ENCODE results near the gene KIF16B.
"Not testable (repeated sequence)": the region's sequence is repeated elsewhere in the genome, so short reads cannot be mapped to it uniquely, and the experiment has no call there.

KIF16B gene

DNA sequence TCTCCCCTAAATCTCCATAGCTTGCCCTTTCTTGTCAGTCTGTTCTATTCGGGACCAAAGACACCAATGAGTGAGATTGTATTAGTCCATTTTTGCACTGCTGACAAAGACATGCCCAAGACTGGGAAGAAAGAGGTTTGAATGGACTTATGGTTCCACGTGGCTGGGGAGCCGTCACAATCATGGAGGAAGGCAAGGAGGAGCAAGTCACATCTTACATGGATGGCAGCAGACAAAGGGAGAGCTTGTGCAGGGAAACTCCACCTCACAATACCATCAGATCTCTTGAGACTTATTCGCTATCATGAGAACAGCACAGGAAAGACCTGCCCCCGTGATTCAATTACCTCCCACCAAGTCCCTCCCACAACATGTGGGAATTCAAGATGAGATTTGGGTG is 133.7 kb downstream of the KIF16B start:
- in situ Hi-C loops (cut with HindIII; ENCODE audit: low sequenced_read_pairs) = not testable (repeated sequence)

DNA sequence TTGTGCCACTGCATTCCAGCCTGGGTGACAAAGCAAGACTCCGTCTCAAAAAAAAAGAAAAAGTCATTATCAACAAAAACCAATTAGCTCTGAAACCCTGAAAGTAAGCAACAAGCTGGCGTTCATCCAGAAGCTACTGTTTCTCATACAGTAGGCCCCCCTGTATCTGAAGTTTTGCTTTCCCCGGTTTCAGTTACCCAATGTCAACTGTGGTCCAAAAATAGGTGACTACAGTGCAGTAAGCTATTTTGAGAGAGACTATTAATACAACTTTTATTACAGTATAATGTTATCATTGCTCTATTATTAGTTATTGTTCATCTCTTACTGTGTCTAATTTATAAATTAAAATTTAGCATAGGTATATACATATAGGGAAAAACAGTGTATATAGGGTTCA is 135.1 kb downstream of the KIF16B start:
- in situ Hi-C loops (cut with HindIII; ENCODE audit: low sequenced_read_pairs) = no loop called here

DNA sequence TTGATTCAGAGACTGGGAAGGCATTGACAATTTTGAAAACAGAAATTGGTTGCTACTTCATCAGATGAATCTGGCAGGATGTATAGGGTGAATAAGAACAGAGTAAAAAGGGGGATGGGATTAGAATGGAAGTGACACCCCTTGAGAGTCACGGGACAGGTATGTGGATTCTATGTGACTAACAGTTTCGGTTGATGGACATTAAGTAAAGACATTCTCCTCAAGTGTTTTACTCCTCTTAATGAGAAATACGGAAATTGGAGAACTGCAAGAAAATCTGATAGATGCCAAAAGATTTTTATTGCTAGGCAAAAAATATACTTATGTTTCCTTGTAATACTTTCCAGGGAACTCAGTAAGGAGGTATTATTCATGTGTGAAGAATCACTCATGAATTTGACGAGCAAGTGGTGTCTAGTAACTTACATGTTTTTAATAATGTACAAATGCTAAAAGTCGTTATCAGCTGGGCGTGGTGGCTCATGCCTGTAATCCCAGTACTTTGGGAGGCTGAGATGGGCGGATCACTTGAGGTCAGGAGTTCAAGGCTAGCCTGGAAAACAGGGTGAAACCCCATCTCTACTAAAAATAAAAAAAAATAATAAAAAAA is 135.8 kb downstream of the KIF16B start:
- in situ Hi-C loops (cut with HindIII; ENCODE audit: low sequenced_read_pairs) = no loop called here

DNA sequence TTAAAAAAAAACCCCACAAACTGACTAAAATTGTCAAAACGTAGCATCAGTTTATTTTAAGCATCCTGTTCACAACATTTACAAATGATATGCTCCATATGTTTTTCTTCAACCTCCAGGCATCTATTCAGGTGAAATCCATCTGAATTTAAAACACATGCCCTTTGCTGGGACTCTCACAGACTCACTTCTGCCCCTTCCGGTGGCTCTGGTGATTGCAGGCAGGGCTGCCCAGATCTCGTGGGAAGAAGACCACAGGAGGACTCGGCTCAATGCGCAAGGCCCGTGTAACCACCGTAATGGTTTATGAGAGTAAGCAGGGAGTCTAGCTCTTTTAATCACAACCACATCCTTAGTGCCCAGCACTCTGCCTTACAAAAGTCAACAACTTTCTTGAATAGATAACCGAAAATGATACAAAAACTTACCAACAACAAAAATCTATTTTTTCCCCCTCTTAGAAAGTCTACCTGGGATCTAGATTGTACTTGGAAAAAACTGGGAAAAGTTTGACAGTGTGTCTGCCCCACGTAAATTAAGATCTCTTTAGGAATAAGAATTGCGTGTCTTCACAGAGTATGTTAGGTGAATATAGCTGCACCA is 139.1 kb downstream of the KIF16B start:
- in situ Hi-C loops (cut with HindIII; ENCODE audit: low sequenced_read_pairs) = no loop called here

DNA sequence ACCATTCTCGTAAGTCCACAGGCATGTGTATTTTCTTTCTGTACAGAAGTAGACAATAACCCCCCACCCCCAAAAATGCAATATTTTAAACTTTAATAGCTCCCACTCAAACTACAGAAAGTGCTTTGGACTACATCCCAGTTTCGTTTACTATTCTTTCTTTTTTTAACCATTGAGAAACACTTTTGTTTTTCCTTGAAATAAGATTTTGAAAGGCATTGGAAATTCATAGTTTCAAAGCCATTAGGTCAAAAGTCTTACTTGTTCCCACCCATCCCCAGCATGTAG is 140.0 kb downstream of the KIF16B start:
- in situ Hi-C loops (cut with HindIII; ENCODE audit: low sequenced_read_pairs) = no loop called here

DNA sequence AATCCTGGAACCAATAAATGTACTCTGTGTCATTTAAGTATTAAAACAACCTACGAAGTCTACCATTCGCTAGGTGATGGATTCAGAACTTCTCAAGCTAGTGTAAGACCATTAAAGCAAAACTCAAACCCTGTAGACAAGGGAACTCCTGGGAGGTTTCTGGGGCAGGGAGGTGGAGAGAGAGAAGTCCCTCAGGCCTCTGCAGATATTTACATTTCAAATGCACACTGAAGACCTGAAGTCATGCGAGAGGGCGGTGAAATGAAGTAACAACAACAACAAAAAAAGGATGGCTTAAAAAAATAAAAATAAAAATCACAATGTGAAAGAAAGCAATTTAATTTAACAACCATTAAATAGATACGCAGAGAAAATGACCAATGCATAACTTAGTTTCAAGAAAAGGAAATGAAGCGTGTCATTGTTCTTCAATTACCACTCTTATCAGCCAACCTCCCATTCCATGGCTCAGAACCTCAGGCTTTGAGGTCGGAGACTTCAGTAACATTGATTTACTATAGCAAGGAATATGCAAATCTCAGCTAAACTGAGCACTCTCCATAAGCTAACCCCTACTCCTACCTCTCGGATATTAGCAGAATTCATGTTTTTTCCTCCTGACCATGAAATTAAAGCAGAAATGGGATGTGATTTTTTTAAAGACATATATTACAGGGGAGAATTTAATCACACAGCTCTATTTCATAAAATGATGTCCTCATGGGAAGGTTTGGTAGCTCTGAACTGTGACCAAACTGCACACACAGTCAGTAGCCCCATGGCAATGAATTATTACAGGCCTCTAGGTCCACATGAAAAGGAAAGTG is 140.6 kb downstream of the KIF16B start:
- in situ Hi-C loops (cut with HindIII; ENCODE audit: low sequenced_read_pairs) = no loop called here

DNA sequence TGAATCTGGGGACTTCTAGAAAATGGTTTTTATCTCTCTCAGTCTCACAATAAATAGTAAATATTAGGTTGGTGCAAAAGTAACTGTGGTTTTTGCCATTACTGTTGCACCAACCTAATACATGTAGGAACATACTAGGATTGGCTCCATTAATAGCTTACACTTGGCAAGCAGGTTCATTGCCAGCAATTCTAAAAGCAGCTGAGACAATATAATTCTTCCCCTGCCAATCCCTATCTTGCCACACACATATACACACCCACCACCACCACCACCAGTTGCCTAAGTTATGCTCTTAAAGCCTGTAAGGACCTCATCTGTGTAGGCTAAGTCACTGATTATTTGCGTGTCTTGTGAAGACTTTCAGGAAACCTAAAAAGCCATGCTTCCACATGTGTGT is 145.1 kb downstream of the KIF16B start:
- in situ Hi-C loops (cut with HindIII; ENCODE audit: low sequenced_read_pairs) = no loop called here

DNA sequence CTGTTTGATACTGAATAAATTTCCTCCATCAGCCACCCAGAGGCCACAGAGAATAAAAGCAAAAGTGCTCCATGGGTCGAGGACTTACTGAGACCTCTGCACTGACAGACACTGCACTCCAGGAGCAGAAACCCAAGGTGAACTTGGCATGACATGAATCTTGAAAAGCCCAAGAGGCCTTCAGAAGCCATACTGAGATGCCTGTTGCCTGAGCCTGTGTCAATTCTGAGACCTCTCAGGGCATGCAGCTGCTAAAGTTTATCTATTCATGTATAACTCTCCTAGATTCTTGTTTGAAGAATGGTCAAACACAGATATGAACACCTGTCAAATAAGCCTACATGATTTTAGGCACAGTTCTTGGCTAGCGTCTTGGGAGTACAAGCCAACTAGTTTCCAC is 145.7 kb downstream of the KIF16B start:
- in situ Hi-C loops (cut with HindIII; ENCODE audit: low sequenced_read_pairs) = no loop called here

DNA sequence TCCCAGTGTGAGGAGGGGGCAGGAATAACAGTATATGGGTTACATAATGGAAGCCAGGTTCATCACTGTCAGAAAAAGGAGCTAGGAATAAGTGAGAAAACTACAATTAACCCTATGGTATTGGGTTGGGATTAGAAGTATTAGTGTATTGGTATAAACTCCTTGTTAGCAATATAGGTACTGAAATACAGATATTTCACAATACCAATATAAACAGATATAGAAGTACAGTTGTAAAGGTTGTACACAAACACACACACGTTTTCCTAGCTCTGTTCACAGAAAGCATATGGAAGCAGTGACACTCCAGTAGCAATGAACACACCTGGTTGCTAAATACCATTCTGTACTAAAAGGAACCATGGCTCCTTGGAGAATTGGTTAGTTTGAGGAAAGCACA is 148.5 kb downstream of the KIF16B start:
- in situ Hi-C loops (cut with HindIII; ENCODE audit: low sequenced_read_pairs) = no loop called here

DNA sequence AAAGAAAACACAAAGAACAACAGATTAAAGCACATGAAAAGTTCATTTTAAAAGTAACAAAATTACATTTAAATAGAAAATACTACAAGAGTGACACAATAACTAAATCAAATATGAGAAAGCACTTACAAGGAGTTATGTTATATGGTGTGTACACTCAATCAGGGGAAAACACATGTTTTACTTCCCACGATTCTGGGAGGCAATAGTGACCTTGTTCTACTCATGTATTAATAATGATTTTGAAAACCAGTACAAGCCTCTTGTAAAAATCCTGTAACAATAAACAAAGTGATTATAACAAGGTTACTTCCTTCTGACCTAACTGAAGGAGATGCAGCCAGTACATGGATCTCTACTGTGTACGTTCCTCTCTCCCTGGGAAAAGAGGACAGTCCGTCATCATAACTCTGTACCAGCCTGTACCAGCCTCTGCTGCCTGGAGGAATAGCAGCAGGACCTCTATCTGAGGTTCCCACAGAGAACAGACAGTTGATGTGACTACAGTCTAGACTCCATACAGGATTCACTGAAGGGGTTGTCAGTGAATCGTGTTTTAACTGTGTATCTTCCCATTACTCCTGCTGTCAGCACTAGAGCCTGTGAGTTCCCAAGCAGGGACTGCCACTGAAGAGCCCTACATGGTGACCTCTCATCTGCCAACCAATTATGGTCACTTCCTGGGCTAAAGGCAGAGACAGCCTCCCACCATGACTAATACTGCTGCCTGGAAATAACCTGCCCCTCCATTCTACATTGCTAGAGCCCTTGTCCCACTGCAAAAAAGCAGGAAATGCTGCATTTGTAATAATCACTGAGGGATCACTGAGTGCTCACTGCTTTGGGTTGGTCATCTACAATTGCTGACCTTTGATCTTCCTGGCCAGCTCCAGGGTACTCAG is 149.7 kb downstream of the KIF16B start:
- in situ Hi-C loops (cut with HindIII; ENCODE audit: low sequenced_read_pairs) = no loop called here

DNA sequence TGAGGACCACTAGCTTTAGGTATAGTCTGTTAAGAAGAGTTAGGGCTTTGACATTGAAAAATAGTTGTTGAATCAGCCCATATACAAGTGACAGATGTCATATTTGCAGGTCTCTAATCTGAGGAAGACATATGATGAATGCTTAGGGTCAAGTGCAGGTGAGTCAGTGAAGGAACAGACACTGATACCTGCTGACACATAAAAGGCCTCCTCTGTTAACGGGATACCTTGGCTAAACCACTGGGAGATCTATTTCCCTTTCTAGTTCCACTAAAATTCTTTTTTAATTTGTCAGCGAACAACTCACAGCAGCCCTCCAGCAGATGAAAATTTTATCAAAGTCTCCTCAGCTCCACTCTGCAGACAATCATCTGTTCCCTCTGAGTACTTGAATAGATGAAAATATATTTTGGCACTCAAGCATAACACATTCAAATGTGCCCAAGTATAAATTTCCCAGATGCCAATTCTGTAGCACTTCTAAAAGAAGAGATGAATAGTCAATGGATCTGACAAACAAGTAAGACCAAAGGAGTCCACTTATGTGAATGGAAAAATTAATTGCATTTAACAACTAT is 154.0 kb downstream of the KIF16B start:
- in situ Hi-C loops (cut with HindIII; ENCODE audit: low sequenced_read_pairs) = no loop called here

DNA sequence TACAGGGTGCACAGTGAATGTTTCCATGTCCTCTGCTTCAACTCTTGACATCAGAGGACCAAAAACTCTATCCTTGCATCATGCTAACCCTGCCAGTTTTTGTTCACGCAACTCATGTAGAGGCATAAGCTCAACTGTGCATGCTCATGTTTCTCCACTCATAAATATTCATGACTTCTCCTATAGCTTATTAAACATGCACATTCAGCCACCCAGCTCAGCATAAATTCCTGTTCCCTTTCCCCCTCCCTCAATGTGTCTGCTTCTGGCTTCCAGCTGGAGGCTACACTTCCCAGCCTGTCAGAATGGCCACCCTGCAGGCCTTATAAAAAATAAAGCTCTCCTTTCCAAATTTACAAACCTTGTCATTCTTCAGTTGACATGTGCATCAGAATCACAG is 154.6 kb downstream of the KIF16B start:
- in situ Hi-C loops (cut with HindIII; ENCODE audit: low sequenced_read_pairs) = no loop called here

DNA sequence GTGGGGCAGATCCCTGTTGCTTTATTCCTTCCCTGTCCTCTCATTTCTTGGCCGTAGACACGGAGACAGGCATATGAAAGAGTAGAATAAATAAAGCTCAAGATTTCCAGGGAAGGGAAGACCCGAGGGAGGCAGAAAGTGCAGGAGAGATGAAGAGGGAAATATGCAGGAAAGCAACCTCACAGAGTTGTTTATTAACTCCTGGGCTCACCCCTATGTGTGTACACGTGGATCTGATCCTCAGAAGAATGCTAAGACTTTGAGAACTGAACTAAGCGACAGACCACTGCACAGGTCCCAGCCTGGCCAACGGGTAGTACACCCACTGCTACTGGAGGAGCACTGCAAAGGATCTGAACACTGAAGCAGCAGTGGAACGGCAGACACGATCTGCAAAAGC is 156.2 kb downstream of the KIF16B start:
- in situ Hi-C loops (cut with HindIII; ENCODE audit: low sequenced_read_pairs) = no loop called here

DNA sequence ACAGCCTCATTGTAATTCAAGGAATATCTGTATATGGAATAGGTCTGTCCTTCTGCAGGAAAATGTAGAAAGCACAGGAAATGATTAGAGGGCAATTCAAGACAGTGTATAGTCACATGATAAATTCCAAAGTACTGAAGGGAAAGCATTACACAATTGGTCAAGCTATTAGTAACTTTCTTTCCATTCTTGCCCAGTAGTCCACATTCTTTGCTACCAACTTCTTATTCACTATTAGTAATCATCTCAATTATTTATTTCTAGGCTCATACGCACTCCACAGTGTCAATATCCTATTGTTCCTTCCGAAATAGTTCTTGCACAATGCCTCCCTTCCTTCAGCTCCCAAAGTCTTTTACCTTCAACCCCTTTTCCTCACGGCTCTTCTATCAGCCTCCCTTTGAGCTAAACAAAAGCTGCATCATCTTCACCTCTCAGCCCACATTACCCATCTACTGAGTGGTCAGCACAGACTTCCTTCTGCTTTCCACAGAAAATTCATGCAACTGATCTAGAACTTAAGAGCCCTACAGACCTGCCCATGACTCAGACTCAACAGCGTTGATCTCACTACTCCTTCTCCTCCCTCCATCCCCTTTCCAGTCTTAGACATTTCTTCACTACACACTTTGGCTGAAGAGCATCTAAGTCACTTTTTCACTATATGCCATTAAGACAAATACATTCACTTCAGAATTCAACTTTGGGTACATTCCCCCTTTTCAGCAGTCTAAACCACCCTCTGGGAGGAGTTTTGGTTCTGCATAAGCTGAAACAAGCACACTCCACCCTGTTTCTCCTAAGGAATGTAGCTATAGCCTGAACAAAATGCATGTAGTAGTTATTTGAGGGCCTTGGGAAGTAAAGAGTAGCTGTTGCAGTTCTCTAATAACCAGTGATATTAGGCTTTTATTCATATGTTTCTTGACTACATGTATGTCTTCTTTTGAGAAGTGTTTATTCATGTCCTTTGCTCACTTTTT is 157.9 kb downstream of the KIF16B start:
- in situ Hi-C loops (cut with HindIII; ENCODE audit: low sequenced_read_pairs) = no loop called here

DNA sequence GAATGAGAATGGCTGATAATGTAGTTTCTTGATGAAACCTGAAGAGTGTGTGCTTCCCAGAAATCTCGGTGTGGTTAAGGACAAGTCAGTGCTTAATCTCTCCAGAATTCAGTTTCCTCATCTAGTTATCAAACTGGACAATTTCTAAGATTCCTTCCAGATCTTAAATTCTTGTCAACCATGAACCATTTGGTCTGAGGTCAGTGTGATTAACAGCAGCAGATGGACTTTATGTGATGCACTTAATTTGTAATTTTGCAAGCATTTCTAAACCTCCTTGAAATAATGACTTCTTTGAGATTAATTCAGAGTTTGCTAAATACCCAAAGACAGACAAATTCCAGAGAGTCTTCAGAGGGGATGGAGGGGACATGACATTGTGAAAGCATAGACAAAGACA is 160.3 kb downstream of the KIF16B start:
- in situ Hi-C loops (cut with HindIII; ENCODE audit: low sequenced_read_pairs) = no loop called here

DNA sequence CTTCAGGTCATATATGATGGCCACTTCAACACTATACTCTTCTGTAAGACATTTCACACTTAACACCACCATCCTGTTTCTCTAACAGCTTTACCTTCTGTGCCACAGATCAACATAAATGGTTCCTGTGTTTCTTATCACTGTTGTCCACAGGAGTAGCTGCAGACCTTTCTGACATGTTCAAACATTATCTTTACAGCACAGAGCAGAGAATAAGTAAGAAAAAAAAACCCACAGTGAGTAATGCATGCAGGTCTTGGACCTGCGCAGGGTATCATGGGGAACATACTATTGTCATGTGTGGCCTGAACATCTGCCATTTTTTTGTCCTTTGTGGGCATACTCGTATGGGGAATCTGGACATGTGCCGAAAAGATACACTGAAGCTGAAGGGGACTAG is 161.9 kb downstream of the KIF16B start:
- in situ Hi-C loops (cut with HindIII; ENCODE audit: low sequenced_read_pairs) = no loop called here

DNA sequence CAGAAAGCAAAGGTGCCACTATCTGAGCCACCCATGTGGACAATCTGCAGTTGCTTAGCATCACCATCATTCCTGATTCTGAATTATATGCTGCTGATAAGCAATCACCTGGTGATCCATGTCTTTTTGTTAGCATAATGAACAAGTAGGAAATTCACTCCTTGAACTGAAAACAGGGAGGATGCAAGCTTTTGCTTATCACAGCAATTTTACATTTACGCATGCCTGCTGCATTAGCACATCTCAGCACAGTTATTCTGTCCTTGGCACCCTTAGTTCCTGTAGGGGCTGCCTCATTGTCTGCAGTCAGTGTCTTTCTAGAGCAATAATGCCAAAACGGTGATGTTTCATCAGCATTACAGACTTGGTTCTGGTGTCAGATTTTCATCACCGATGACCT is 162.6 kb downstream of the KIF16B start:
- in situ Hi-C loops (cut with HindIII; ENCODE audit: low sequenced_read_pairs) = no loop called here

DNA sequence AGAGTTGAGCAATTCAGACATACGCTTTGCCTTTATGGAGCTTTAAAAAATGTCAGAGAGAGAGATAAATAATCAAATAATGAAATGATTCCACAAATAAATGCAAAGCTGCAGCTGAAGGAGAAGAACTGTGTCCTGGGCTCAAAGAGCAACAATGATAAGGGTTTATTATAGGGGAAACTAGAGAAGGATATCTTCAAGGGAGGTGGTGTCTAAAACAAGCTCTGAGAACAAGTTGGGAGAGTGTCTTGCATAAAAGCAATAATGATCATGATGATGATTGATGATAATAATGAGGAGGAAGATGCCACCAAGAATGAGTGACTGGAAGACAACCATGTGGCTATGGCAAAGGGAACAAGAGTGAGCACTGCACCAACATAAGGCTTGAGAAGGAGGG is 164.3 kb downstream of the KIF16B start:
- in situ Hi-C loops (cut with HindIII; ENCODE audit: low sequenced_read_pairs) = no loop called here

DNA sequence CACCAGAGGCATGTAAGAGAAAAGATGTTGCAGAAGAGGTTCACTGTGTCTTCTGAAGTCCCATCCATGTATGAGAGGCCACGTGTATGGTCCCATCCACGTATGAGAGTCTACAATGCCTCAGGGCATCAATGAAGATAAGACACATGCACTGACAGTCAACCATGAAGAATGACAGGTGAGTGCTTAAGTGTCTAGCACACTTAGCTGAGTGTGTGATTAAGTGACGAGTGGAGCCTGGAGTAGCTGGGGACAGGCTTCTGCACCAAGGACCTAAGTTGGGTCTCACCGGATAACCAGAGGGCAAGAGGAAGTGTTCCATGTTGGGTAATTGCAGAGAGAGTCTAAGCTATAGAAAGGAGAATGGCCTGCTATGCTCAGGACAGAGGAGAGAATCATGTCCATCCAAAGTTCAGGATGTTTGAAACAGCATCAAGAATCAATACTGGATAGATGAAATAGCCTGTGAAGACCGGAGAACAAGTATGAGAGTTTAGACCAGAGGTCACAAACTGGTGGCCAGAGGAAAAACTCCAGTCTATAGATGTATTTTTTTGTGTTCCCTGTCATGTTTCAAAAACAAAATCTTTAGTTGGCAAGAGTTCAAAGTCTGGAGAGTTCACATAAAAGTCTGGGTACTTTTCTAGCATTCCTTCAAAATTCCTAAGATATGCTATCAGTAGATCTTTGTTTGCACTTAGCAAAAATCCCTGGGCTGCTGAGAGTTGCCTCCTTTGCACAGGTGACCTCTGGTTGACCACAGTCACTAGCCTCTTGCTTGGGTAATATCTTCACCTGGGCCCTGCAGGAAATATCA is 165.8 kb downstream of the KIF16B start:
- in situ Hi-C loops (cut with HindIII; ENCODE audit: low sequenced_read_pairs) = no loop called here

Data from endothelial cell of hepatic sinusoid (primary cell).